Effector CD4-positive, alpha-beta T cell (primary cell): ENCODE data around the gene SAMD4B.

ENCODE experiments used
- DNase-seq: peaks from one replicate; pipeline ENCODE4 v3.0.0-alpha.2; 2020

SAMD4B gene

DNA sequence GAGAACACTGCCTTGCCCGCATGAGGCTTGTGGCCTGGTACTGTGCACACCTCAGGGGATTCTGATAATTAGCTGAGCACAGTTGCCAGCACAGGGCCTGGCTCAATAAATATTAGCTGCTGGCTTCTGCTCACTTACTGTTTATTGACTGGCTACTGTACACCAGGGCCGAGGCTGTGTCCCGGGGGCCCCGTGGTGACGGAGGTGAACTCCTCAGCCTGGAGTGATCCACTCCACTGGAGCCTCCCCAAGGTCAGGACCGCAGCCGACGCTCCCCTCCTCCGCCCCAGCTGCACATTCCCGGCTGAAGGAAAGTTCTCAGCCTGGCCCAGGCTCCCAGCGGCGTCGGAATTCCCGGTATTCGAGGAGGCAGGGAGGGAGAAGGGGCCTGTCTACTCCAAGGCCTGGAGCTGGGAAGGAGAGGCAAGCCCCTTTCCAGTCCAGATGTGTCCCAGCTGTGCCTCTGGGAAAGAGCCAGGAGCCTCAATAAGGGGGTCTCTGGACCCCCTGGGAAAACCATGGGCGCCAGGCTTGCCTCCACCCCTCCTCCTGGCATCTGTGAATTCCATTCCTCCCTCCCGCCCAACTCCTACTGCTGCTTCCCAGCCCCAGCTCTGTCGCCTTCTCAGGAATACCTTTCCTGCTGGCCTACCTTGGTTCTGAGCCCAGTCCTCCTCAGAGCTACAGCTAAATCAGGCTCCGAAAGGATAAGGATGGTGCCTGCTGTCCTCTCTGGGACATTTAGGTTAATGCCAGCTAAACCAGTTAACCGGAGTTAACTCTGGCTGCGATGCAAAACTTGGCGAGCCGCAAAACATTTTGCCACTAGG, 86.3 kb downstream of the SAMD4B start:
- DNase-seq: no peak

DNA sequence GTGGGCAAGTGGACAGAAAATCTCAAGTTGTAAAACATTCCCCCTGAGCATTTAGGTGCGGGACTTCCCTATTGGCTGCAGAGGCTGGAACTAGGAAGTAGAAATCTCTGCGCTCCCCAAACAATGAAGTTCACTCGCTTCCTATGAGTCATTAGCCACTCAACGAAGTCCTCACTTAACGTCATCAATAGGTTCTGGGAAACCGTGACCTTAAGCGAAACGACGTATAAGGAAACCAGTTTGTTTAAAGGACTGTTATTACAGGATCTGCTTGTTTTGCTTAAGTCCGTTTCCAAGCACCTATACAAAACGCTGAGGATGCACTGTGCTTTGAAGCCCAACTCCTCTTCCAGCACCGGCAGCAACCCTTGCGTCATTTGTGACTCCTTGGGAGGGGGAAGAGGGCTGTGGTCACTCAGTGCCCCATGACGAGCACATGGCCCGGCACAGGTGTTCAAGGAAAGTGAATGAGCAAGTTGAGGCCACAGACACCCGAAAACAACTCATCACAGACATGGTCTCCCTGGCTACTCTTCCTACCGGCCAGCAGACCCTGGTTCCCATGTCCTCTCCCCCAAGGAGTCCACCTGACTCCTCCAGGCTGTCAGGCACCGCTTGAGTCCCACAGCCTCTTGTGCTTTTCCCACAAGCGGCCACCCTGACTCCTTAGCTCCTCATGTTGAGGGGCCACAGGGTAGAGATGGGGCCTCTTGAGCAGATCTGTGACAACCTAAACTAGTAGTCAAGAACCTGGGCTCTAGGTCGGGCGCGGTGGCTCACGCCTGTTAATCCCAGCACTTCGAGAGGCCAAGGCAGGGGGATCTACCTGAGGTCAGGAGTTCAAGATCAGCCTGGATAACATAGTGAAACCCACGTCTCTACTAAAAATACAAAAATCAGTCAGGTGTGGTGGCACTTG, 88.7 kb downstream of the SAMD4B start:
- peak; percentile 68 for DNase-seq

DNA sequence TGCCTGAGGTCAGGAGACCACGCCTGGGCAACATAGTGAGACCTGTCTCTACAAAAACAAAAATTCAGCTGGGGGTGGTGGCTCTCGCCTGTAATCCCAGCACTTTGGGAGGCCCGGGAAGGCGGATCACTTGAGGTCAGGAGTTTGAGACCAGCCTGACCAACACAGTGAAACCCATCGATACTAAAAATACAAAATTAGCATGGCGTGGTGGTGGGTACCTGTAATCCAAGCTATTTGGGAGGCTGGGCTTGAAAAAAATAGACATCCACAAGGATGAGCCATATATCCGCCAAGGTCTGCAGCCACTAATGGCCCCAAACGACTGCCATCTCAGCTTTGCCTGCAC, 90.4 kb downstream of the SAMD4B start:
- no peak for DNase-seq

DNA sequence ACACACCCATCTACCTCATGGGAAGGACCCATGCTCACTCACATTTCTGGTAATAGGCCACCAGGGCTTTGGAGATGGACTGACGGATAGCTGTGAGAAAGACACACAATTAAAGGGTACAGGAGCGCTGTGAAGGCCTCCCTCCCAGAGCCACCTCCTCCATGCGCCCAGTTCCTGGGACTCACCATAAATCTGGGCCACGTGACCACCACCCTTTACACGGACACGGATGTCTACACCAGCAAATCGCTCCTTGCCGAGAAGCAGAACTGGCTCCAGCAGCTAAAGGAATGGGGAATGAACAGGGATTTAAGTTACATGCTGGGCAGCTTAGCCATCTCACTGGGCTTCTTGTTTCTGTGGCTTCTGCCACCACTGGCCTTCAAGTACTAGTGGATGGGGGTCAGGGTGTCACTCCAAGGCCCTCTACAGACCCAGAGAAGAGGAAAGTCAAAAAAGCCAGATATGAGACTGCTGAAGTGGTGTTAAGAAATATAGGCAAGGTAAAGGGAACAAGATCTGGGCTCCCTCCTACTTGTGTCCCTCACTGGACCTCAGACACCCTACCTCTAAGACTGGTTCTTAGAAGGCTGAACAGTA, 91.4 kb downstream of the SAMD4B start:
- DNase-seq: no peak

DNA sequence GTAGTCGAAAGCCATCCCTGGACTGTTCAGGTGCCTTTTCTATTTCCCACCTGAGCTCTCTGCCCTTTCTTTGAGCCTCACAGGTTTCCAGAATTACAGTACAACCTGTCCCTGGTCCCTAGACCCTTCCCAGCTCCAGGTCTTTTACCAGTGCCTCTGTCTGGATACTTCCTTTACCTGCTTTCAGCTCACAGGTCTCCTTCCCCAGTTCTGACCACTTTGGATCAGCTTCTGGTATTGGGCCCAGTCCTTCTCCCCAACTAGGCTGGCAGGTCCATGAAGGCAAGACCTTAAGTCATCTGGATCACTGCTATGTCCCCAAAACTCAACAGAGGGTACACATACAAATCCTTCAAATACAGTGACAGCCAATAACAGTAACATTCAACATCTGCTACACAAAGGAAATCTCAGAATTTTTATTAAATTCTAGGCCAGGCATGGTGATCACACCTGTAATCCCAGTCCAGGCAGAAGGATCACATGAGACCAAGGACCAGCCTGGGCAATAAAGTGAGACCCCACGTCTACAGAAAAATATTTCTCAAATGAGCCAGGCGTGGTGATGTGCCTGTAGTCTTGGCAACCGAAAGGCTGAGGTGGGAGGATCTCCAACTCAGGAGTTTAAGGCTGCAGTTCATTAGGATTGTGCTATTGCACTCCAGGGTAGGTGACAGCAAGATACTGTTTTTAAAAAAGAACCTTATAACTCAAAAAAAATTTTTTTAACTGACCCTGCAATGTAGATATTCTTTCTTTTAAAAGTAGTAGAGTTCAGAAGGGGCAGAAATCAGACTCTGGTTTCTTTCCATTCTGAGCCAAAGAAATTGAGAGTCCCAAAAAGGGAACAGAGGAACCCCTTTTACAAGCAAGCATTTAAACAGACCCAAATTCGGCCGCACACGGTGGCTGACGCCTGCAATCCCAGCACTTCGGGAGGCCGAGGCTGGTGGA, 92.2 kb downstream of the SAMD4B start:
- DNase-seq: no peak
